Brain microvascular endothelial cell (primary cell): ENCODE results near the gene SH3BGR.

ENCODE experiments used
- DNase-seq: peaks from one replicate; pipeline ENCODE4 v3.0.0-alpha.2; 2020
- H3K27ac ChIP-seq: fragments of 250-450 bp; sonication (Bioruptor Pico); 2 replicates; pipeline ENCODE4 v1.5.1; 2020; ENCODE audit warnings: mild to moderate bottlenecking, moderate library complexity
- H3K27me3 ChIP-seq: fragments of 250-450 bp; sonication (Bioruptor Pico); replicated peaks from 2 replicates; pipeline ENCODE4 v1.5.1; 2020; ENCODE audit warnings: mild to moderate bottlenecking
- H3K36me3 ChIP-seq: fragments of 250-450 bp; sonication (Bioruptor Pico); replicated peaks from 2 replicates; pipeline ENCODE4 v1.5.1; 2020; ENCODE audit warnings: mild to moderate bottlenecking
- H3K4me3 ChIP-seq: 2 replicates; pipeline ENCODE4 v1.5.1; 2011; ENCODE audit warnings: low read depth, mild to moderate bottlenecking, control low read depth, low read length, moderate library complexity
- CTCF ChIP-seq: IDR thresholded peaks from 2 replicates; pipeline ENCODE4 v1.5.1; 2011; ENCODE audit warnings: low read depth, mild to moderate bottlenecking, moderate library complexity, low read length, control low read depth, inconsistent platforms; ENCODE audit errors: missing control alignments
- in situ Hi-C: cut with HindIII; loops from 2 replicates; pipeline ENCODE4 v1.10.0; 2017; ENCODE audit warnings: low sequenced_read_pairs, low pct_ligation_motif_present

SH3BGR gene

DNA sequence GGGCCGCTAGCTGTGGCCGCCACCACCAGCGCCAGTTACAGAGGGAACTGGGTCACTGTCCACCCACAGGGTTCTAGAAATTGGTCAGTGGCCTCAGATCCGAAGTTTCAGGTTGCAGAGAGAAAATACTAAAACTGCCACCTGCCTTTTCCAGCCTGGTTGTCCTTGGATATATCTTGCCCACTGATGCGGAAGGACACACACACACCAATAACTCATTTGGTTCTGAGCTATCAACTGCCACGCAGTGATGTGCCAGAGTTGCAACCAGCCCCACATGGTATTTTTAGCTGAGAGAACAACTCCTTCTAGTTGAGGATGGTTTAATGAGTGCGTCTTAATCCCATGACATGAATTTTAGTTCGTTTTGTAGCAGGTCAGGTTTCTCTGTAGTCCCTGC, 68.1 kb downstream of the SH3BGR start:
- no peak for DNase-seq
- Histone ChIP-seq H3K4me3 (no peak overlapping the region), H3K36me3 (no peaks in the 10 kb centered on the region), H3K27me3 (no peaks in the 10 kb centered on the region), H3K27ac (no peak overlapping the region)
- no peak for TF ChIP-seq CTCF
- in situ Hi-C loops: loop anchor here (25.0 kb wide), 1 partner anchor 192 kb away; no protein-coding TSS in a partner anchor

GRCh38 chr21:39523399-39523798, 71.6 kb downstream of the SH3BGR start:
- in situ Hi-C loops: loop anchor here (25.0 kb wide), 1 partner anchor 189 kb away; no protein-coding TSS in a partner anchor
- Histone ChIP-seq H3K36me3 (no peaks in the 10 kb centered on the region), H3K27me3 (no peaks in the 10 kb centered on the region), H3K27ac (no peak overlapping the region), H3K4me3 (no peak overlapping the region)
- no peak for TF ChIP-seq CTCF
- DNase-seq: no peak

GRCh38 chr21:39523915-39524314, 72.1 kb downstream of the SH3BGR start:
- Histone ChIP-seq H3K27me3 (no peaks in the 10 kb centered on the region), H3K4me3 (no peak overlapping the region), H3K36me3 (no peaks in the 10 kb centered on the region), H3K27ac (no peak overlapping the region)
- TF ChIP-seq CTCF: no peak
- in situ Hi-C loops: loop anchor here (25.0 kb wide), 1 partner anchor 188 kb away; no protein-coding TSS in a partner anchor
- no peak for DNase-seq

DNA sequence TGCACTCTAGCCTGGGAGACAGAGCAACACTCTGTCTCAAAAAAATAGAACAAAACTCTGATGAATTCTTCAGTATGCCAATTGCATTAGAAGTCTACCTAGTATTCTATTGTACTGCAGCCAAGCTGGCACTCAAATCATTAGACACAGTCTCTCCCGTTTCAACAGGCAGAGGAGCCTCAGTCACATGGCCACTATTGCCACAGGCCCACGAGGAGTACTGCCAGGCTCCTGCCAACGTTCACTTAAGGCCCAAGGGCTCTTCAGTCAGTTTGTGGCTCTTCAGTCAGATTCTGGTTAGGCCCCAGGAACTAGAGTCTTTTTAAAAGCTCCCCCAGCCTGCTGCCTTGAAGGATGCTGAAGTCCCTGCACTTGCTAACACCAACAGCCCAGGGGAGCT, 73.4 kb downstream of the SH3BGR start:
- no peak overlapping the region for H3K4me3 ChIP-seq
- no peak for TF ChIP-seq CTCF
- no peak for DNase-seq
- in situ Hi-C loops: no loop called here
- no peaks in the 10 kb centered on the region for H3K36me3 ChIP-seq
- H3K27ac ChIP-seq: no peak overlapping the region
- no peaks in the 10 kb centered on the region for H3K27me3 ChIP-seq

- no peak for DNase-seq
- Histone ChIP-seq H3K27ac (no peak overlapping the region), H3K27me3 (no peaks in the 10 kb centered on the region), H3K36me3 (no peaks in the 10 kb centered on the region), H3K4me3 (no peak overlapping the region)
- in situ Hi-C loops: no loop called here
- no peak for TF ChIP-seq CTCF
These were observed 73.8 kb downstream of the SH3BGR start for GRCh38 chr21:39525601-39526000.

DNA sequence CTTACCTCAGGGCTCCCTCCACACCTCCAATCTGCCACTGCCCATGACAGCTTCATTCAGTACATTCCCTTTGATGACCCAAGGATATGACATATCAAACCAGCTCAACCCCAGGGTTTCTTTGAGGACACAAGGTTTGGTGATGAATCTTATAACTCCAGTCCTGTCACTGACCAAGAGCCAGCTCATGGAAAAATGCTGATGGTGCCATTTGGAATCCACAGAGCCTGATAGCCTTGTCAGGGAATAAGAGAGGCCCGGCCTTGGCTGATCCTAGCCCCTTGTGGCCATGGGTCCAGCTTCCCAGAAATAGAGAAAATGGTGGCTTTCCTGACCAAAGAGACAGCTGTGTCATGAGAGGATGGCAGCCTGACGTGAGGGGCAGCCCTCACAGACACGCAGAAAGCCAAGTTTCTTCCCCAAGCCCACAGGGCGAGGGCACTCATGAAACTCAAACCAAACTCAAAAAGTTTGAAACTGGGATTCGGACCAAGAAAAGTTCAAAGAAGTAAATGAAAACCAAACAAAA, 75.4 kb downstream of the SH3BGR start:
- Histone ChIP-seq H3K27me3 (no peaks in the 10 kb centered on the region), H3K27ac (no peak overlapping the region), H3K4me3 (no peak overlapping the region), H3K36me3 (no peaks in the 10 kb centered on the region)
- no peak for TF ChIP-seq CTCF
- in situ Hi-C loops: no loop called here
- no peak for DNase-seq
